Panc1 (cell line): ENCODE results near the gene TMEM163. TPM values are rescaled to one million over a fixed set of nuclear protein-coding genes. Genes with fewer than 3 reads are reported as not detected.

ENCODE experiments used
- ATAC-seq: fragments of 200-7000 bp; cut with Tn5 transposase; 2 replicates; pipeline ENCODE4 v1.9.1; 2020; ENCODE audit warnings: mild to moderate bottlenecking, moderate library complexity
- BruUV-seq: library from RNA; stranded (reverse); fragments of 400-500 nt; replicated peaks from 2 replicates; lab custom pipeline; 2021; lab: Mats Ljungman, UMichigan
- CTCF ChIA-PET: fragments of 300-600 bp; sonication (Branson Sonifier 250); formaldehyde crosslinking; loops from one replicate; lab custom pipeline; 2022; ENCODE audit warnings: antibody characterized with exemption; lab: Charles Lee
- POLR2A ChIA-PET: fragments of 300-600 bp; sonication (Branson Sonifier 250); formaldehyde crosslinking; loops from one replicate; lab custom pipeline; 2022; ENCODE audit warnings: antibody characterized with exemption; lab: Charles Lee
- DNase-seq: peaks from one replicate; pipeline ENCODE4 v3.0.0-alpha.2; 2010; ENCODE audit warnings: low read depth, low spot score
- H3K27ac ChIP-seq: 2 replicates; pipeline ENCODE4 v1.5.1; 2011; ENCODE audit warnings: mild to moderate bottlenecking, low read length, inconsistent platforms
- H3K27me3 ChIP-seq: fragments of 200-500 bp; sonication (Bioruptor generic); 2 replicates; pipeline ENCODE4 v1.6.0; 2014; ENCODE audit warnings: low read length, inconsistent platforms; ENCODE audit not compliant: control insufficient read depth, insufficient read depth
- H3K36me3 ChIP-seq: fragments of 200-500 bp; sonication (Bioruptor generic); 2 replicates; pipeline ENCODE4 v1.5.1; 2014; ENCODE audit warnings: inconsistent platforms, mild to moderate bottlenecking, low read length, moderate library complexity; ENCODE audit not compliant: control insufficient read depth, insufficient read depth
- H3K4me1 ChIP-seq: 2 replicates; pipeline ENCODE4 v1.5.1; 2011; ENCODE audit warnings: inconsistent platforms, mild to moderate bottlenecking, low read length, moderate library complexity; ENCODE audit not compliant: control insufficient read depth, insufficient read depth
- H3K4me3 ChIP-seq, 2 experiments: 2 replicates each; pipeline ENCODE4 v1.5.1; 2011 to 2012; ENCODE audit warnings: low read depth in 2 of 2, low read length in 2 of 2, mild to moderate bottlenecking in 2 of 2, inconsistent platforms in 1 of 2, moderate library complexity in 1 of 2
- H3K9me3 ChIP-seq: fragments of 200-500 bp; sonication (Bioruptor generic); 2 replicates; pipeline ENCODE4 v1.5.1; 2014; ENCODE audit warnings: low read depth, mild to moderate bottlenecking, inconsistent platforms, low read length, moderate library complexity; ENCODE audit not compliant: control insufficient read depth, insufficient read depth
- CTCF ChIP-seq: fragments of 450-650 bp; IDR thresholded peaks from 2 replicates; pipeline ENCODE4 v1.5.1; 2017; ENCODE audit warnings: mild to moderate bottlenecking
- POLR2AphosphoS5 ChIP-seq: IDR thresholded peaks from 2 replicates; pipeline ENCODE4 v1.6.1; 2012; ENCODE audit warnings: mild to moderate bottlenecking, low read depth, low read length, moderate library complexity
- SIN3A ChIP-seq: IDR thresholded peaks from 2 replicates; pipeline ENCODE4 v1.6.1; 2012; ENCODE audit warnings: low read depth, mild to moderate bottlenecking, low read length, moderate library complexity, borderline replicate concordance; ENCODE audit not compliant: insufficient read depth
- TCF7L2 ChIP-seq: IDR thresholded peaks from 2 replicates; pipeline ENCODE4 v1.6.1; 2011; ENCODE audit warnings: mild to moderate bottlenecking, low read depth, low read length, inconsistent platforms
- in situ Hi-C: cut with HindIII; loops from 2 replicates; pipeline ENCODE4 v1.10.0; 2016; ENCODE audit warnings: low sequenced_read_pairs, low pct_unique_long_range_greater_than_20kb
- intact Hi-C: fragments of 100-400 bp; cut with micrococcal nuclease; formaldehyde crosslinking; loops from one replicate; pipeline ENCODE4 v1.10.0; 2022; ENCODE audit not compliant: unreplicated experiment
- total RNA-seq: library from RNA; stranded (reverse); gene quantifications from one replicate; pipeline ENCODE4 v1.2.1, GENCODE V29; 2021; ENCODE audit not compliant: unreplicated experiment
- TF ChIP-seq, protein P1 (sequence below), 2 experiments: IDR thresholded peaks; 2 replicates each; pipeline ENCODE4 v1.6.1; 2011 to 2012; ENCODE audit warnings: low read depth in 2 of 2, control low read depth in 1 of 2, low read length in 1 of 2, mild to moderate bottlenecking in 1 of 2, moderate library complexity in 1 of 2; ENCODE audit not compliant: insufficient read depth in 1 of 2

TMEM163 gene
- total RNA-seq, 1 experiment from 2014 or later = not detected

- ChIA-PET POLR2A (no interaction called here), CTCF (no interaction called here)
- Histone ChIP-seq H3K27me3 (no peaks in the 10 kb centered on the region), H3K4me3 (no peak overlapping the region), H3K27ac (no peak overlapping the region), H3K9me3 (no peaks in the 10 kb centered on the region), H3K36me3 (no peaks in the 10 kb centered on the region), H3K4me1 (no peaks in the 10 kb centered on the region)
- DNase-seq = no peak
- ATAC-seq = no peak
- intact Hi-C loops = no loop called here
- TF ChIP-seq POLR2AphosphoS5 (no peak), SIN3A (no peak), CTCF (no peak), TCF7L2 (no peak)
- TF ChIP-seq, protein P1, sequence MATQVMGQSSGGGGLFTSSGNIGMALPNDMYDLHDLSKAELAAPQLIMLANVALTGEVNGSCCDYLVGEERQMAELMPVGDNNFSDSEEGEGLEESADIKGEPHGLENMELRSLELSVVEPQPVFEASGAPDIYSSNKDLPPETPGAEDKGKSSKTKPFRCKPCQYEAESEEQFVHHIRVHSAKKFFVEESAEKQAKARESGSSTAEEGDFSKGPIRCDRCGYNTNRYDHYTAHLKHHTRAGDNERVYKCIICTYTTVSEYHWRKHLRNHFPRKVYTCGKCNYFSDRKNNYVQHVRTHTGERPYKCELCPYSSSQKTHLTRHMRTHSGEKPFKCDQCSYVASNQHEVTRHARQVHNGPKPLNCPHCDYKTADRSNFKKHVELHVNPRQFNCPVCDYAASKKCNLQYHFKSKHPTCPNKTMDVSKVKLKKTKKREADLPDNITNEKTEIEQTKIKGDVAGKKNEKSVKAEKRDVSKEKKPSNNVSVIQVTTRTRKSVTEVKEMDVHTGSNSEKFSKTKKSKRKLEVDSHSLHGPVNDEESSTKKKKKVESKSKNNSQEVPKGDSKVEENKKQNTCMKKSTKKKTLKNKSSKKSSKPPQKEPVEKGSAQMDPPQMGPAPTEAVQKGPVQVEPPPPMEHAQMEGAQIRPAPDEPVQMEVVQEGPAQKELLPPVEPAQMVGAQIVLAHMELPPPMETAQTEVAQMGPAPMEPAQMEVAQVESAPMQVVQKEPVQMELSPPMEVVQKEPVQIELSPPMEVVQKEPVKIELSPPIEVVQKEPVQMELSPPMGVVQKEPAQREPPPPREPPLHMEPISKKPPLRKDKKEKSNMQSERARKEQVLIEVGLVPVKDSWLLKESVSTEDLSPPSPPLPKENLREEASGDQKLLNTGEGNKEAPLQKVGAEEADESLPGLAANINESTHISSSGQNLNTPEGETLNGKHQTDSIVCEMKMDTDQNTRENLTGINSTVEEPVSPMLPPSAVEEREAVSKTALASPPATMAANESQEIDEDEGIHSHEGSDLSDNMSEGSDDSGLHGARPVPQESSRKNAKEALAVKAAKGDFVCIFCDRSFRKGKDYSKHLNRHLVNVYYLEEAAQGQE (IDR thresholded peaks at IDR 0.05; ENCODE audit: insufficient read depth in 1 of 2, low read depth in 2 of 2, low read length in 1 of 2) = no peak
- in situ Hi-C loops = no loop called here
- no TSS peak for BruUV-seq
Observed at GRCh38 chr2:134647607-134648256, 71.1 kb downstream of the TMEM163 start.

GRCh38 chr2:134642938-134643337, 75.9 kb downstream of the TMEM163 start:
- Histone ChIP-seq H3K4me1 (no peaks in the 10 kb centered on the region), H3K27ac (no peak overlapping the region), H3K4me3 (no peak overlapping the region), H3K36me3 (no peaks in the 10 kb centered on the region), H3K27me3 (0 out of 2 replicates have a peak, but pooled peaks cover 5% of the 10 kb centered on the region), H3K9me3 (no peaks in the 10 kb centered on the region)
- POLR2A ChIA-PET = no interaction called here
- ATAC-seq (no peak), DNase-seq (no peak)
- in situ Hi-C loops (no loop called here), intact Hi-C loops (no loop called here)
- TF ChIP-seq CTCF = no peak
- no peak for TF ChIP-seq TCF7L2
- TF ChIP-seq, protein P1 (IDR thresholded peaks at IDR 0.05; ENCODE audit: insufficient read depth in 1 of 2, low read depth in 2 of 2, low read length in 1 of 2) = no peak
- no peak for TF ChIP-seq POLR2AphosphoS5
- no peak for TF ChIP-seq SIN3A
- BruUV-seq = no TSS peak
- CTCF ChIA-PET = no interaction called here
